Measurements from ENCODE around the gene NEK2. TPM values are rescaled to one million over a fixed set of nuclear protein-coding genes. Genes with fewer than 3 reads are reported as not detected.
A peak's percentile ranks its signal among the peaks of the same experiment; 100 is the strongest.
"Not testable (repeated sequence)": the region's sequence is repeated elsewhere in the genome, so short reads cannot be mapped to it uniquely, and the experiment has no call there.

Gene NEK2
- total RNA-seq, 1 donor from 2014 or later: 3.9 TPM

DNA sequence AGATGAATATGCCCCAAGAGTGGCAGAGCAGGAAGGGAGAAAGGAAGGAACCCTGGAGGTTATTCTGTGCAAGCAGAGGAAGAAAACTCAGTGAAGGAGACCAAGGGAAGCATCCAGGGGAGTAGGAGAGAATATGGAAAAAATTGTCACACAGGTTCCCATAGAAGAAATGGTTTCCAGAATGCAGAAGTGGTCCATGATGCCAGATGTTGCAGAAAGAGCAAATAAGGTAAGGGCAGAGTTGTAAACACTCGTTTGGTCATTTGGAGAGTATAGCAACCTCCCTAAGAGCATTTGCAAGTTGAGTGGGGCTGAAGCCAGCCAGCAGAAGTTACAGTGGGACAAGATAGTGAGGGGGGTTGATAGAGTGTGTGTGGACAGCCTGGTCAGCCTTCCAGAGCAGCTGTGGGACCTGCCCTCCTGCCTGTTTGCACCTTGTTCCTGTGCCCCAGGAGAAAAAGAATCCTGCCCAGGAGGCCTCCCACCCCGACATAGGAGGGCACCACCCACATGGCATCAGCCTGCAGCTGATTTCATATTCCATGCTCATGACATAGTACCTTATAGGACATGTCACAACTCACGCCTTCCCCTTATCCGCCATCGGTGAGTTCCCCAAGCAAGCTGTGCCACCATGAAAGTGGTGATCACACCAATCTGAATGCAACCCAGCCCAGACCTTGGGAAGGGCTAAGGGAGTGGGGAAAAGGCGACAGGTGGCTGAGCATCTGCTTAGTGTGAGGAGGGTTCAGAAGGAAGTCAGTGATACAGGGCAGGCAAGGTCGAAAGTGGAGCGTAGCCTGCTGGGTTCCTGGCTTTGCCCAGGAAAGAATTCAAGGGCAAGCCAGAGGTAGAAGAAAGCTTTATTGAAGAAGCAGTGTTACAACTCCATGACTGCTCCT, 8.2 kb upstream of the NEK2 start:
- Mint-ChIP-seq H3K9me3 (ENCODE audit: unreplicated experiment) (no peaks in the 10 kb centered on the region), H3K4me3 (ENCODE audit: unreplicated experiment) (no peak overlapping the region), H3K4me1 (ENCODE audit: unreplicated experiment) (peaks cover 11% of the 10 kb centered on the region), H3K27ac (ENCODE audit: unreplicated experiment) (no peak overlapping the region), H3K36me3 (ENCODE audit: low read depth, unreplicated experiment) (no peaks in the 10 kb centered on the region), H3K27me3 (ENCODE audit: unreplicated experiment) (no peaks in the 10 kb centered on the region)
- TF ChIP-seq, protein P1, sequence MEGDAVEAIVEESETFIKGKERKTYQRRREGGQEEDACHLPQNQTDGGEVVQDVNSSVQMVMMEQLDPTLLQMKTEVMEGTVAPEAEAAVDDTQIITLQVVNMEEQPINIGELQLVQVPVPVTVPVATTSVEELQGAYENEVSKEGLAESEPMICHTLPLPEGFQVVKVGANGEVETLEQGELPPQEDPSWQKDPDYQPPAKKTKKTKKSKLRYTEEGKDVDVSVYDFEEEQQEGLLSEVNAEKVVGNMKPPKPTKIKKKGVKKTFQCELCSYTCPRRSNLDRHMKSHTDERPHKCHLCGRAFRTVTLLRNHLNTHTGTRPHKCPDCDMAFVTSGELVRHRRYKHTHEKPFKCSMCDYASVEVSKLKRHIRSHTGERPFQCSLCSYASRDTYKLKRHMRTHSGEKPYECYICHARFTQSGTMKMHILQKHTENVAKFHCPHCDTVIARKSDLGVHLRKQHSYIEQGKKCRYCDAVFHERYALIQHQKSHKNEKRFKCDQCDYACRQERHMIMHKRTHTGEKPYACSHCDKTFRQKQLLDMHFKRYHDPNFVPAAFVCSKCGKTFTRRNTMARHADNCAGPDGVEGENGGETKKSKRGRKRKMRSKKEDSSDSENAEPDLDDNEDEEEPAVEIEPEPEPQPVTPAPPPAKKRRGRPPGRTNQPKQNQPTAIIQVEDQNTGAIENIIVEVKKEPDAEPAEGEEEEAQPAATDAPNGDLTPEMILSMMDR (IDR thresholded peaks at IDR 0.05; ENCODE audit: unreplicated experiment): no peak
- DNase-seq (ENCODE audit: low spot score): no peak

DNA sequence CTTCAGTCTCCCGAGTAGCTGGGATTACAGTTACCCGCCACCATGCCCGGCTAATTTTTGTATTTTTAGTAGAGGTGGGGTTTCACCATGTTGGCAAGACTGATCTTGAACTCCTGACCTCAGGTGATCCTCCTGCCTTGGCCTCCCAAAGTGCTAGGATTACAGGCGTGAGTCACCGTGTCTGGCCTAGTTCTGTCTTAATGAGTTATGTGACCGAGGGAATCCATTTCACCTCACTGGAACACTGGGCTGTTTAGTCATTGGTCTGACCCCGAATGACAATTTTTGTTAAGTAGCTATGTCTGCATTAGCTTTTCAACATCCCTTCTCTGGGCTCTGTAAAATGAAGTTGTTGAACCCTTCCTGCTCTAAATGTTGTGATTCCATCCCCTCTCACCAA, 6.8 kb upstream of the NEK2 start:
- not testable (repeated sequence) for H3K4me3 Mint-ChIP-seq (ENCODE audit: unreplicated experiment)

DNA sequence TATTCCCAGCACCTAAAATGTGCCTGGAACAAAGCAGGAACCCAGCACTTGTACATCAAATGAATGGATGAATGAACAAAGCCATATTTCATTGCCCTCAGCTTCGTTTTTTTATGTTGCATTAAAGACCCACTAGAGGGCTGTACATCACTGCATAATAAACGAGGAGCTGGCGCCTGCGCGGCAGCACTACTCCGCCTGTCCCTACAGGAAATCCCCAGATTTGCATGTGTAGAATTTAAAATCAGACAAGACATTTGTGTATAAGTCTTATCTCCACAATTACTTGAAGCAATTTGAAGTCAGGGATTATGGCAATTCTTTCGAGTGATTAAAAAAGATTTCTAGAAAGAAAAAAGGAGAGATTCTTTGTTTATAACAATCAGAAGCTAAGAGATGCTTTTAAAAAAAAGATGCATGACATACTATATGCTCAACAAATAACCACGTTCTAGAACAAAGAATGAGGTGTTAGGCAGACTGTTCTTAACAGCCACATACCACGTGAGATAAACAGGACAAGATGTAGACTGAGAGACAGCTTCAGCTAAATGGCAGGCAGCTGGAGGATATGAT, 5.4 kb upstream of the NEK2 start:
- Mint-ChIP-seq H3K27ac (ENCODE audit: unreplicated experiment) (no peak overlapping the region), H3K4me1 (ENCODE audit: unreplicated experiment) (peaks cover 3% of the 10 kb centered on the region), H3K9me3 (ENCODE audit: unreplicated experiment) (no peaks in the 10 kb centered on the region), H3K36me3 (ENCODE audit: low read depth, unreplicated experiment) (no peaks in the 10 kb centered on the region), H3K27me3 (ENCODE audit: unreplicated experiment) (no peaks in the 10 kb centered on the region), H3K4me3 (ENCODE audit: unreplicated experiment) (no peak overlapping the region)
- TF ChIP-seq, protein P1 (IDR thresholded peaks at IDR 0.05; ENCODE audit: unreplicated experiment): peak; percentile 61
- DNase-seq (ENCODE audit: low spot score): peak; percentile 44

More for the DNA sequence above, 6.8 kb upstream of the NEK2 start:
- not testable (repeated sequence) for H3K4me1 Mint-ChIP-seq (ENCODE audit: unreplicated experiment); DNase-seq (ENCODE audit: low spot score); H3K36me3 Mint-ChIP-seq (ENCODE audit: low read depth, unreplicated experiment); H3K27ac Mint-ChIP-seq (ENCODE audit: unreplicated experiment); H3K27me3 Mint-ChIP-seq (ENCODE audit: unreplicated experiment); H3K9me3 Mint-ChIP-seq (ENCODE audit: unreplicated experiment)

DNA sequence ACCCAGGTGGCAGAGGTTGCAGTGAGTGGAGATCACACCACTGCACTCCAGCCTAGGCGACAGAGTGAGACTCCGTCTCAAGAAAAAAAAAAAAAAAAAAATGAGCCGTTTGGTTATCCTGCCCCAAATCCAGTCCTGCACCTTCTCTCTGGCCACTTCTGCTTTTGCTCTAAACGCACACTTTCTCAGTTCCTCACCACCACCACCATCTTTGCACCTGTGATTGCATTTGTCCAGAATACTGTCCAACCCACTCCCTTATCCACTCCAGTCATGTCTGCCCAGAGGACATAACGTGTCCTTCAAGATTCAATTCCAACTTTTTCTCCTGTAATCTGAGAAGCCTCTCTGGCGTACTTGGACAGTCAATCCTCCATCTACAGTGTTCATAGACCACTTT, 2.2 kb upstream of the NEK2 start:
- TF ChIP-seq, protein P1 (IDR thresholded peaks at IDR 0.05; ENCODE audit: unreplicated experiment): no peak
- H3K4me3 Mint-ChIP-seq (ENCODE audit: unreplicated experiment): no peak overlapping the region
- H3K36me3 Mint-ChIP-seq (ENCODE audit: low read depth, unreplicated experiment): no peaks in the 10 kb centered on the region
- no peaks in the 10 kb centered on the region for H3K9me3 Mint-ChIP-seq (ENCODE audit: unreplicated experiment)
- no peak for DNase-seq (ENCODE audit: low spot score)
- peaks cover 2% of the 10 kb centered on the region for H3K4me1 Mint-ChIP-seq (ENCODE audit: unreplicated experiment)
- no peak overlapping the region for H3K27ac Mint-ChIP-seq (ENCODE audit: unreplicated experiment)
- H3K27me3 Mint-ChIP-seq (ENCODE audit: unreplicated experiment): peaks cover 1% of the 10 kb centered on the region

DNA sequence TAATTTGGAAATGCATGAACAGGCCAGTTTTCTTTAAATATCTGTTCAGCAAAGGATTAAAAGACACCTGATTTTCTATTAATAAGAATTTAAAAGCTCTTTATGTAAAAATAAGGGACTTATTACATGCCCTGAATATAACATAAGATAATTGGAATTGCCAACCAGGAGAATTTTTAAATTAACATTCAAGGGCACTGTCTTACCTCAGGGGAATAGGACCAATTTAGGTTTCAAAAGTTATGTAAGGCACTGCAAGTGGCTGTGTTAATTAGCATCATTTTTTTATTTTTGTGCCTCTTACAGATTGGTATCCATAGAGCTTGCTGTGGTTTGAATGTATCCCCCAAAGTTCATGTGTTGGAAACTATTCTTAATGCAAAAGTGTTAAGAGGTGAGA, 1.3 kb upstream of the NEK2 start:
- peaks cover 2% of the 10 kb centered on the region for H3K4me1 Mint-ChIP-seq (ENCODE audit: unreplicated experiment)
- TF ChIP-seq, protein P1 (IDR thresholded peaks at IDR 0.05; ENCODE audit: unreplicated experiment): no peak
- no peak overlapping the region for H3K27ac Mint-ChIP-seq (ENCODE audit: unreplicated experiment)
- H3K9me3 Mint-ChIP-seq (ENCODE audit: unreplicated experiment): no peaks in the 10 kb centered on the region
- peak overlapping the region; percentile 81 for H3K4me3 Mint-ChIP-seq (ENCODE audit: unreplicated experiment)
- no peaks in the 10 kb centered on the region for H3K36me3 Mint-ChIP-seq (ENCODE audit: low read depth, unreplicated experiment)
- peaks cover 1% of the 10 kb centered on the region for H3K27me3 Mint-ChIP-seq (ENCODE audit: unreplicated experiment)
- no peak for DNase-seq (ENCODE audit: low spot score)

All from endothelial cell (in vitro differentiated cells).